ENCODE data around the gene P3H4.
A peak's percentile ranks its signal among the peaks of the same experiment; 100 is the strongest.

GRCh38 chr17:41792845-41793783 is 18.6 kb downstream of the P3H4 start:
- TF ChIP-seq CTCF (IDR thresholded peaks at IDR 0.05) (no peak), POLR2A (IDR thresholded peaks at IDR 0.05) (peak in 1 of 2 donors; percentile 37)
